Duodenal mucosa (tissue), 2 donors: ENCODE results near the gene FLT3.
A peak's percentile ranks its signal among the peaks of the same experiment; 100 is the strongest.

Source experiments
- H3K27ac ChIP-seq: one replicate; pipeline ENCODE4 v1.7.0; 2013; ENCODE audit warnings: low read depth, low read length
- H3K27me3 ChIP-seq, 2 donors: one replicate each; pipeline ENCODE4 v1.7.0; 2013; ENCODE audit warnings: low read length in 2 of 2, control low read depth in 1 of 2; ENCODE audit not compliant: insufficient read depth in 2 of 2, control insufficient read depth in 1 of 2
- H3K36me3 ChIP-seq, 2 donors: one replicate each; pipeline ENCODE4 v1.7.0; 2013; ENCODE audit warnings: low read length in 2 of 2, control low read depth in 1 of 2; ENCODE audit not compliant: insufficient read depth in 2 of 2, control insufficient read depth in 1 of 2
- H3K4me1 ChIP-seq, 2 donors: one replicate each; pipeline ENCODE4 v1.7.0; 2013; ENCODE audit warnings: low read length in 2 of 2, control low read depth in 1 of 2; ENCODE audit not compliant: insufficient read depth in 2 of 2, control insufficient read depth in 1 of 2
- H3K4me3 ChIP-seq, 2 donors: one replicate each; pipeline ENCODE4 v1.7.0; 2013; ENCODE audit warnings: low read length in 2 of 2, low read depth in 1 of 2
- H3K9ac ChIP-seq, 2 donors: one replicate each; pipeline ENCODE4 v1.7.0; 2013; ENCODE audit warnings: low read length in 2 of 2, low read depth in 1 of 2
- H3K9me3 ChIP-seq, 2 donors: one replicate each; pipeline ENCODE4 v1.7.0; 2013; ENCODE audit warnings: low read length in 2 of 2, control low read depth in 1 of 2; ENCODE audit not compliant: control insufficient read depth in 1 of 2

The FLT3 gene

GRCh38 chr13:27954406-27954851, 145.9 kb downstream of the FLT3 start:
- H3K9me3 ChIP-seq, result no peaks in the 10 kb centered on the region
- H3K27ac ChIP-seq, result peak overlapping the region; percentile 93
- H3K27me3 ChIP-seq, result peaks cover 5 to 22% of the 10 kb centered on the region in 2 donors
- no peaks in the 10 kb centered on the region for H3K36me3 ChIP-seq
- peak overlapping the region; percentile 73 for H3K4me3 ChIP-seq
- peak overlapping the region; percentile 74 to 81 for H3K9ac ChIP-seq
- H3K4me1 ChIP-seq, result peaks cover 8 to 20% of the 10 kb centered on the region in 2 donors

DNA sequence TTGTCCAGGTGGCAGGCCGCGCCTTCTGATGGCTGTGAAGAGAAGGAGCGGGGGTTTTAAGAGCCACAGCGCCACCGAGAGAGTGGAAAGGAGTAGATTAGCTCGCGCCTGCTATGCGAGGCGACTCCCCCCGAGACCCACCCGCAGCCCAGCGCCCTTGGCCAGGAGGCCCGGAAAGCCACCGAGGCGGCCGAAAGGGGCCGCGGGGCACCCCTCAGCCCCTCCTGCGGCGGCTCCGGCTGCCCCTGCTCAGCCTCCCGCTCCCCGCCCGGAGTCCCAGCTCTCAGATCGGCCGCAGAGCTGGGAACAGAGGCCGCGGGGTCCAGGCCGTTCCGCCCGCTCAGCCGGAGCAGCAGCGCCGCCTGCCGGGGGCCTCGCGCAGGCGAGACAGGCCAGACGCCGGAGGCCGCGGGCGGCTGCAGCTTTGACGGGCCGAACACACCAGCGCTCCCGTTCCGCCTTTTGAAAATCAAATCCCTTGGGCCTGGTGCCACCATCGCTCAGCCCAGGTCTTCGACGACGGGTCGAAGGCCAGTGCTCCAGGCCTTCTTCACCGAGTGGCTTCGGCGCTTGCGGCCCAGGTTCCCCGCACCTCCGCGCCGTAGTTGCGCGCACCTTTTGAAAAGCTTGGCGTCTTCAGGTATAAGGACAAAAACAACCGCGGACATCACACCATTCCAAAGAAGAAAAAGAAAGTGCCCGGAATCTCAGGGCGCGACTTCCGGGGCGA, 146.5 kb downstream of the FLT3 start:
- Histone ChIP-seq H3K4me1 (peaks cover 8 to 14% of the 10 kb centered on the region in 2 donors), H3K4me3 (peak overlapping the region; percentile 73), H3K36me3 (no peaks in the 10 kb centered on the region), H3K9me3 (no peaks in the 10 kb centered on the region), H3K9ac (peak overlapping the region; percentile 74 to 81), H3K27ac (peak overlapping the region; percentile 93), H3K27me3 (peaks cover 5 to 20% of the 10 kb centered on the region in 2 donors)
